Choroid plexus epithelial cell (primary cell): ENCODE results near the gene ZNF281.

Experiments
- DNase-seq: peaks from one replicate; pipeline ENCODE4 v3.0.0-alpha.2; 2010; ENCODE audit warnings: low read depth
- H3K4me3 ChIP-seq: 2 replicates; pipeline ENCODE4 v1.5.1; 2011; ENCODE audit warnings: low read depth, mild to moderate bottlenecking, control low read depth, low read length, moderate library complexity
- CTCF ChIP-seq: conservative IDR thresholded peaks from 2 replicates; pipeline ENCODE4 v1.5.1; 2011; ENCODE audit warnings: low read depth, mild to moderate bottlenecking, control low read depth, inconsistent platforms, low read length, moderate library complexity

The ZNF281 gene

GRCh38 chr1:200372095-200372884, 37.5 kb downstream of the ZNF281 start:
- peak; percentile 67 for DNase-seq
- no peak for TF ChIP-seq CTCF

GRCh38 chr1:200369706-200370105, 40.1 kb downstream of the ZNF281 start:
- no peak overlapping the region for H3K4me3 ChIP-seq
- DNase-seq: no peak
- TF ChIP-seq CTCF: no peak

More at GRCh38 chr1:200372095-200372884, 37.5 kb downstream of the ZNF281 start:
- no peak overlapping the region for H3K4me3 ChIP-seq

- TF ChIP-seq CTCF: no peak
- DNase-seq: no peak
- H3K4me3 ChIP-seq: no peak overlapping the region
These were observed 40.7 kb downstream of the ZNF281 start for GRCh38 chr1:200369131-200369530.

GRCh38 chr1:200368556-200368955, 41.3 kb downstream of the ZNF281 start:
- no peak for TF ChIP-seq CTCF
- no peak for DNase-seq
- no peak overlapping the region for H3K4me3 ChIP-seq

- TF ChIP-seq CTCF: no peak
- peak; percentile 86 for DNase-seq
- no peak overlapping the region for H3K4me3 ChIP-seq
These were observed 41.8 kb downstream of the ZNF281 start for GRCh38 chr1:200367841-200368534.

GRCh38 chr1:200366577-200367253, 43.1 kb downstream of the ZNF281 start:
- no peak for DNase-seq
- no peak overlapping the region for H3K4me3 ChIP-seq
- no peak for TF ChIP-seq CTCF
